ENCODE results near the gene VAV3.

VAV3 gene

GRCh38 chr1:107625405-107626029 is 339.5 kb downstream of the VAV3 start:
- peak overlapping the region; percentile 69 for H3K27ac ChIP-seq
- no peak for TF ChIP-seq CTCF (IDR thresholded peaks at IDR 0.05)
- TF ChIP-seq ZFX (IDR thresholded peaks at IDR 0.05; ENCODE audit: borderline replicate concordance) = no peak

- TF ChIP-seq CTCF (IDR thresholded peaks at IDR 0.05) = no peak
- TF ChIP-seq ZFX (IDR thresholded peaks at IDR 0.05; ENCODE audit: borderline replicate concordance) = no peak
- no peak overlapping the region for H3K27ac ChIP-seq
These were observed 341.5 kb downstream of the VAV3 start for GRCh38 chr1:107623431-107623830.

GRCh38 chr1:107622966-107623365 is 342.0 kb downstream of the VAV3 start:
- TF ChIP-seq CTCF (IDR thresholded peaks at IDR 0.05) (no peak), ZFX (IDR thresholded peaks at IDR 0.05; ENCODE audit: borderline replicate concordance) (no peak)

GRCh38 chr1:107622535-107622934 is 342.4 kb downstream of the VAV3 start:
- TF ChIP-seq ZFX (IDR thresholded peaks at IDR 0.05; ENCODE audit: borderline replicate concordance) (no peak), CTCF (IDR thresholded peaks at IDR 0.05) (no peak)
- no peak overlapping the region for H3K27ac ChIP-seq

More at GRCh38 chr1:107622966-107623365, 342.0 kb downstream of the VAV3 start:
- no peak overlapping the region for H3K27ac ChIP-seq

- TF ChIP-seq CTCF (IDR thresholded peaks at IDR 0.05) (no peak), ZFX (IDR thresholded peaks at IDR 0.05; ENCODE audit: borderline replicate concordance) (no peak)
- H3K27ac ChIP-seq = no peak overlapping the region
These were observed 344.2 kb downstream of the VAV3 start for GRCh38 chr1:107620753-107621152.

GRCh38 chr1:107618539-107618938 is 346.4 kb downstream of the VAV3 start:
- TF ChIP-seq ZFX (IDR thresholded peaks at IDR 0.05; ENCODE audit: borderline replicate concordance) (no peak), CTCF (IDR thresholded peaks at IDR 0.05) (no peak)
- H3K27ac ChIP-seq = no peak overlapping the region

- TF ChIP-seq ZFX (IDR thresholded peaks at IDR 0.05; ENCODE audit: borderline replicate concordance) (no peak), CTCF (IDR thresholded peaks at IDR 0.05) (no peak)
- no peak overlapping the region for H3K27ac ChIP-seq
These were observed 347.1 kb downstream of the VAV3 start for GRCh38 chr1:107617921-107618320.

Measured in 22Rv1 (cell line).